Smooth muscle cell (in vitro differentiated cells): Measurements from ENCODE around the gene GKN1. TPM values are rescaled to one million over a fixed set of nuclear protein-coding genes. Genes with fewer than 3 reads are reported as not detected.

Source experiments
- DNase-seq: peaks from one replicate; lab custom pipeline; 2025; ENCODE audit not compliant: unreplicated experiment; lab: John Stamatoyannopoulos, UW
- H2AFZ ChIP-seq: fragments of 200-600 bp; sonication (generic); 2 replicates; pipeline ENCODE4 v1.6.0; 2016; ENCODE audit warnings: antibody characterized with exemption, low read depth, mild to moderate bottlenecking
- H3F3A ChIP-seq: fragments of 200-600 bp; sonication (generic); 2 replicates; pipeline ENCODE4 v1.6.0; 2017; ENCODE audit warnings: antibody characterized with exemption, low read depth
- H3K27ac ChIP-seq: fragments of 200-600 bp; sonication (generic); 2 replicates; pipeline ENCODE4 v1.5.1; 2016; ENCODE audit warnings: low read depth, mild to moderate bottlenecking
- H3K27me3 ChIP-seq: fragments of 200-600 bp; sonication (generic); 2 replicates; pipeline ENCODE4 v1.6.1; 2016; ENCODE audit warnings: low read depth, mild to moderate bottlenecking
- H3K36me3 ChIP-seq: fragments of 200-600 bp; sonication (generic); 2 replicates; pipeline ENCODE4 v1.5.1; 2016; ENCODE audit warnings: low read depth
- H3K4me1 ChIP-seq: fragments of 200-600 bp; sonication (generic); 2 replicates; pipeline ENCODE4 v1.5.1; 2016; ENCODE audit warnings: low read depth
- H3K4me2 ChIP-seq: fragments of 200-600 bp; sonication (generic); 2 replicates; pipeline ENCODE4 v1.6.0; 2016; ENCODE audit warnings: mild to moderate bottlenecking
- H3K4me3 ChIP-seq: fragments of 200-600 bp; sonication (generic); 2 replicates; pipeline ENCODE4 v1.5.1; 2016; ENCODE audit warnings: mild to moderate bottlenecking
- H3K79me2 ChIP-seq: fragments of 200-600 bp; sonication (generic); 2 replicates; pipeline ENCODE4 v1.6.0; 2016; ENCODE audit warnings: low read depth, mild to moderate bottlenecking
- H3K9ac ChIP-seq: fragments of 200-600 bp; sonication (generic); 2 replicates; pipeline ENCODE4 v1.6.0; 2016; ENCODE audit warnings: low read depth
- H3K9me3 ChIP-seq: fragments of 200-600 bp; sonication (generic); replicated peaks from 2 replicates; pipeline ENCODE4 v1.5.1; 2016; ENCODE audit warnings: low read depth
- H4K20me1 ChIP-seq: fragments of 200-600 bp; sonication (generic); 2 replicates; pipeline ENCODE4 v1.6.0; 2016; ENCODE audit warnings: low read depth
- CTCF ChIP-seq: fragments of 200-600 bp; sonication (generic); IDR thresholded peaks from 2 replicates; pipeline ENCODE4 v1.5.1; 2017; ENCODE audit warnings: borderline replicate concordance, mild to moderate bottlenecking, antibody characterized with exemption; ENCODE audit not compliant: insufficient read depth, poor library complexity, severe bottlenecking
- WGBS: methylation state at CpG from one replicate; pipeline ENCODE4 v1.1.7; 2016; ENCODE audit warnings: low lambda C conversion rate; 5-methylcytosine and 5-hydroxymethylcytosine counted together
- polyA plus RNA-seq: library from polyadenylated mRNA; unstranded; fragments of >200 nt; fragmentation: Nextera tagmentation; extraction: Ambion mirVana; gene quantifications from 2 replicates; pipeline ENCODE4 v1.2.1, GENCODE V29; 2016
- total RNA-seq: library from RNA; depleted of rRNA; stranded (reverse); fragments of >200 nt; gene quantifications from 2 replicates; pipeline ENCODE4 v1.2.3, GENCODE V29; 2014

Gene GKN1
- total and polyA plus RNA-seq, 2 experiments from 2014 or later, result not detected

- 49% methylated on average over 3 of the region's 3 CpGs for WGBS
- Histone ChIP-seq H3K9ac (no peak overlapping the region), H3K4me3 (peak overlapping the region; percentile 63), H3K27ac (peak overlapping the region; percentile 70), H3K36me3 (no peaks in the 10 kb centered on the region), H2AFZ (no peak overlapping the region), H3K9me3 (no peaks in the 10 kb centered on the region), H3K4me1 (peaks cover 26% of the 10 kb centered on the region), H3K79me2 (peaks cover 95% of the 10 kb centered on the region), H3F3A (peaks cover 19% of the 10 kb centered on the region), H3K4me2 (peak overlapping the region; percentile 93), H4K20me1 (peaks cover 82% of the 10 kb centered on the region), H3K27me3 (no peaks in the 10 kb centered on the region)
- no peak for DNase-seq
- TF ChIP-seq CTCF, result no peak
Observed at GRCh38 chr2:69017835-69018234, 43.4 kb downstream of the GKN1 start.

- Histone ChIP-seq H3K4me3 (no peak overlapping the region), H3K9ac (no peak overlapping the region), H3F3A (peaks cover 22% of the 10 kb centered on the region), H3K36me3 (no peaks in the 10 kb centered on the region), H3K9me3 (no peaks in the 10 kb centered on the region), H3K79me2 (peaks cover 100% of the 10 kb centered on the region), H3K27me3 (no peaks in the 10 kb centered on the region), H4K20me1 (peaks cover 91% of the 10 kb centered on the region), H3K27ac (peak overlapping the region; percentile 70), H3K4me2 (peak overlapping the region; percentile 93), H2AFZ (no peak overlapping the region), H3K4me1 (peaks cover 26% of the 10 kb centered on the region)
- TF ChIP-seq CTCF, result no peak
- 59% methylated on average over 4 of the region's 4 CpGs for WGBS
- no peak for DNase-seq
Observed at GRCh38 chr2:69018678-69019095, 44.3 kb downstream of the GKN1 start.

- peaks cover 14% of the 10 kb centered on the region for H3K4me1 ChIP-seq
- peaks cover 100% of the 10 kb centered on the region for H4K20me1 ChIP-seq
- H3K9ac ChIP-seq, result no peak overlapping the region
- H2AFZ ChIP-seq, result no peak overlapping the region
- peaks cover 21% of the 10 kb centered on the region for H3F3A ChIP-seq
- 73% methylated on average over 8 of the region's 8 CpGs for WGBS
- no peak for DNase-seq
- TF ChIP-seq CTCF, result no peak
- no peaks in the 10 kb centered on the region for H3K36me3 ChIP-seq
- H3K4me2 ChIP-seq, result peak overlapping the region; percentile 93
- H3K9me3 ChIP-seq, result no peaks in the 10 kb centered on the region
- no peak overlapping the region for H3K4me3 ChIP-seq
- H3K79me2 ChIP-seq, result peaks cover 100% of the 10 kb centered on the region
- H3K27ac ChIP-seq, result peak overlapping the region; percentile 70
- H3K27me3 ChIP-seq, result no peaks in the 10 kb centered on the region
Observed at GRCh38 chr2:69020496-69021426, 46.3 kb downstream of the GKN1 start.
